Thyroid gland (tissue), 4 donors: Measurements from ENCODE around the gene SERPINB6. TPM values are rescaled to one million over a fixed set of nuclear protein-coding genes. Genes with fewer than 3 reads are reported as not detected.
"Not testable (repeated sequence)": the region's sequence is repeated elsewhere in the genome, so short reads cannot be mapped to it uniquely, and the experiment has no call there.

ENCODE experiments used
- DNase-seq, 2 donors: peaks; one replicate each; pipeline ENCODE4 v3.0.0-alpha.2; 2019
- H3K27ac ChIP-seq, 3 donors: fragments of 200-600 bp; sonication (generic); 1 replicate in 2 of 3; 2 replicates in 1 of 3; pipeline ENCODE4 v1.5.1; 2016 to 2019; ENCODE audit warnings: mild to moderate bottlenecking in 1 of 3, moderate library complexity in 1 of 3
- H3K27me3 ChIP-seq: fragments of 200-600 bp; sonication (generic); one replicate; pipeline ENCODE4 v1.5.1; 2019
- H3K36me3 ChIP-seq, 2 donors: fragments of 200-600 bp; sonication (generic); one replicate each; pipeline ENCODE4 v1.5.1; 2016 to 2019
- H3K4me1 ChIP-seq, 2 donors: fragments of 200-600 bp; sonication (generic); one replicate each; pipeline ENCODE4 v1.5.1; 2017 to 2019
- H3K4me3 ChIP-seq, 3 donors: fragments of 200-600 bp; sonication (generic); replicated peaks in 1 of 3; 1 replicate in 2 of 3; 2 replicates in 1 of 3; pipeline ENCODE4 v1.5.1; 2016; ENCODE audit warnings: mild to moderate bottlenecking in 1 of 3
- H3K9me3 ChIP-seq: fragments of 200-600 bp; sonication (generic); one replicate; pipeline ENCODE4 v1.5.1; 2017
- POLR2A ChIP-seq, 2 donors: fragments of 450-650 bp; IDR thresholded peaks; one replicate each; pipeline ENCODE4 v1.6.1; 2017; ENCODE audit warnings: antibody characterized with exemption in 2 of 2, mild to moderate bottlenecking in 2 of 2, moderate library complexity in 1 of 2
- WGBS, 2 donors: methylation state at CpG; one replicate each; pipeline ENCODE4 v1.1.5; 2017; 5-methylcytosine and 5-hydroxymethylcytosine counted together
- intact Hi-C: fragments of 100-400 bp; cut with DNase I; formaldehyde crosslinking; loops from one replicate; pipeline ENCODE4 v1.15.1; 2023
- total RNA-seq, 4 donors: library from RNA; depleted of rRNA; stranded (reverse); fragments of >200 nt; gene quantifications; one replicate each; pipeline ENCODE4 v1.2.3, GENCODE V29; 2016
- TF ChIP-seq, protein P1 (sequence below), 6 experiments: fragments of 200-600 bp in 3 of 6; fragments of 450-650 bp in 3 of 6; sonication (generic) in 3 of 6; IDR thresholded peaks; one replicate each; pipeline ENCODE4 v1.5.1; 2016 to 2019; ENCODE audit warnings: antibody characterized with exemption in 6 of 6, mild to moderate bottlenecking in 2 of 6, inconsistent platforms in 1 of 6, moderate library complexity in 1 of 6

SERPINB6 gene
- total RNA-seq, 4 donors from 2014 or later: 151 to 210 (median 171) TPM

- TF ChIP-seq, protein P1, sequence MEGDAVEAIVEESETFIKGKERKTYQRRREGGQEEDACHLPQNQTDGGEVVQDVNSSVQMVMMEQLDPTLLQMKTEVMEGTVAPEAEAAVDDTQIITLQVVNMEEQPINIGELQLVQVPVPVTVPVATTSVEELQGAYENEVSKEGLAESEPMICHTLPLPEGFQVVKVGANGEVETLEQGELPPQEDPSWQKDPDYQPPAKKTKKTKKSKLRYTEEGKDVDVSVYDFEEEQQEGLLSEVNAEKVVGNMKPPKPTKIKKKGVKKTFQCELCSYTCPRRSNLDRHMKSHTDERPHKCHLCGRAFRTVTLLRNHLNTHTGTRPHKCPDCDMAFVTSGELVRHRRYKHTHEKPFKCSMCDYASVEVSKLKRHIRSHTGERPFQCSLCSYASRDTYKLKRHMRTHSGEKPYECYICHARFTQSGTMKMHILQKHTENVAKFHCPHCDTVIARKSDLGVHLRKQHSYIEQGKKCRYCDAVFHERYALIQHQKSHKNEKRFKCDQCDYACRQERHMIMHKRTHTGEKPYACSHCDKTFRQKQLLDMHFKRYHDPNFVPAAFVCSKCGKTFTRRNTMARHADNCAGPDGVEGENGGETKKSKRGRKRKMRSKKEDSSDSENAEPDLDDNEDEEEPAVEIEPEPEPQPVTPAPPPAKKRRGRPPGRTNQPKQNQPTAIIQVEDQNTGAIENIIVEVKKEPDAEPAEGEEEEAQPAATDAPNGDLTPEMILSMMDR (IDR thresholded peaks at IDR 0.05): no peak
- no peak for TF ChIP-seq POLR2A (IDR thresholded peaks at IDR 0.05)
- no peak overlapping the region for H3K4me3 ChIP-seq
- no peaks in the 10 kb centered on the region for H3K9me3 ChIP-seq
- H3K36me3 ChIP-seq: no peaks in the 10 kb centered on the region
- WGBS, 2 donors: 79 to 81% methylated on average over 16 of the region's 16 CpGs
- DNase-seq: no peak
- intact Hi-C loops: no loop called here
- no peaks in the 10 kb centered on the region for H3K27me3 ChIP-seq
- H3K4me1 ChIP-seq: peaks cover 0 to 6% of the 10 kb centered on the region in 2 donors
- no peak overlapping the region for H3K27ac ChIP-seq
Observed at GRCh38 chr6:2938004-2938631, 33.2 kb downstream of the SERPINB6 start.

GRCh38 chr6:2937627-2938003, 33.8 kb downstream of the SERPINB6 start:
- no peak for DNase-seq
- no peak overlapping the region for H3K4me3 ChIP-seq
- intact Hi-C loops: no loop called here
- TF ChIP-seq, protein P1 (IDR thresholded peaks at IDR 0.05): no peak
- no peak for TF ChIP-seq POLR2A (IDR thresholded peaks at IDR 0.05)
- H3K27ac ChIP-seq: no peak overlapping the region
- H3K9me3 ChIP-seq: no peaks in the 10 kb centered on the region
- peaks cover 0 to 6% of the 10 kb centered on the region in 2 donors for H3K4me1 ChIP-seq
- H3K36me3 ChIP-seq: no peaks in the 10 kb centered on the region
- H3K27me3 ChIP-seq: no peaks in the 10 kb centered on the region
- 95 to 99% methylated on average over 3 of the region's 3 CpGs for WGBS, 2 donors

GRCh38 chr6:2935566-2936291, 35.6 kb downstream of the SERPINB6 start:
- WGBS, 2 donors: 93 to 94% methylated on average over 16 to 43 of the region's 44 CpGs
- intact Hi-C loops: no loop called here
- no peak for DNase-seq

DNA sequence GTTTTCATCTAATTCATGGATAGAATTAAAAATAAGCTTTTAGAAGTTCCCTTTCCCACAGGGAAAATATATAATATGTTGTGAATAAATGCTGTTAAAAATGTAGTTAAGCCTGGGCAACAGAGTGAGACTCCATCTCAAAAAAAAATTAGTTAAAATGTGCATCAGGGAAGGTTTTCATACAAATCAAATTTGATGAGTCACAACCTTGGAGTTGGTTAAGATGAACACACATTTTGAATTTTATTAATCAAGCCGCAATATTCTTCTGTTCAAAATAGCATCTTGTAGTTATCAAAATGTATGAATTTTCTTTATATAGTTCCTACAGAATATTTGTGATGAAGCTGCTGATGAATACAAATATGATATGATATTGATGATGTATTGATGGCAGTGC, 37.3 kb downstream of the SERPINB6 start:
- intact Hi-C loops: loop anchor here (5.0 kb wide), 2 partner anchors 87 to 142 kb away; no protein-coding TSS in a partner anchor
- Histone ChIP-seq H3K4me1 (peaks cover 0 to 3% of the 10 kb centered on the region in 2 donors), H3K9me3 (no peaks in the 10 kb centered on the region), H3K4me3 (no peak overlapping the region), H3K27me3 (no peaks in the 10 kb centered on the region), H3K36me3 (no peaks in the 10 kb centered on the region), H3K27ac (no peak overlapping the region)
- no peak for DNase-seq
- no peak for TF ChIP-seq POLR2A (IDR thresholded peaks at IDR 0.05)
- TF ChIP-seq, protein P1 (IDR thresholded peaks at IDR 0.05): no peak
- WGBS, 2 donors: 98 to 100% methylated on average over 1 of the region's 1 CpG

More at GRCh38 chr6:2935566-2936291, 35.6 kb downstream of the SERPINB6 start:
- no peaks in the 10 kb centered on the region for H3K27me3 ChIP-seq
- peaks cover 0 to 9% of the 10 kb centered on the region in 2 donors for H3K4me1 ChIP-seq
- no peak overlapping the region for H3K27ac ChIP-seq
- no peaks in the 10 kb centered on the region for H3K36me3 ChIP-seq
- no peak overlapping the region for H3K4me3 ChIP-seq
- H3K9me3 ChIP-seq: no peaks in the 10 kb centered on the region
- TF ChIP-seq, protein P1 (IDR thresholded peaks at IDR 0.05): no peak
- TF ChIP-seq POLR2A (IDR thresholded peaks at IDR 0.05): no peak

DNA sequence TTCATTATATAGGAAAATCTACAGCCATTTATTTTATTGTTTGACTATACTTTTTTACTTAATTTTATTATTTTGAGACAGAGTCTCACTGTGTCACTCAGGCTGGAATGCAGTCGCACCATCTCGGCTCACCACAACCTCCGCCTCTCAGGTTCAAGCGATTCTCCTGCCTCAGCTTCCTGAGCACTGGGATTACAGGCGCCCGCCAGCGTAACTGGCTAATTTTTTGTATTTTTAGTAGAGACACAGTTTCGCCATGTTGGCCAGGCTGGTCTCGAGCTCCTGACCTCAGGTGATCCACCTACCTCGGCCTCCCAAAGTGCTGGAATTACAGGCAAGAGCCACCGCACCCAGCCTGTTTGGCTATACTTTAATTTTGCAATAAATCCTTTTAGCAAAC, 38.5 kb downstream of the SERPINB6 start:
- H3K4me1 ChIP-seq, DNase-seq, H3K9me3 ChIP-seq, H3K4me3 ChIP-seq, H3K27me3 ChIP-seq, H3K27ac ChIP-seq, H3K36me3 ChIP-seq: not testable (repeated sequence)
- intact Hi-C loops: loop anchor here (5.0 kb wide), 2 partner anchors 86 to 141 kb away; no protein-coding TSS in a partner anchor
- 78 to 82% methylated on average over 11 of the region's 11 CpGs for WGBS, 2 donors
